Ishikawa (cell line): ENCODE data around the gene ANKRD11.

Source experiments
- CEBPB ChIP-seq: IDR thresholded peaks from 2 replicates; pipeline ENCODE4 v1.6.1; 2012
- EGR1 ChIP-seq: IDR thresholded peaks from 2 replicates; pipeline ENCODE4 v1.6.1; 2012
- EP300 ChIP-seq: IDR thresholded peaks from 2 replicates; pipeline ENCODE4 v1.6.1; 2012; ENCODE audit warnings: borderline replicate concordance
- RAD21 ChIP-seq: IDR thresholded peaks from 2 replicates; pipeline ENCODE4 v1.6.1; 2012; ENCODE audit warnings: low read depth
- REST ChIP-seq: IDR thresholded peaks from 2 replicates; pipeline ENCODE4 v1.6.1; 2012; ENCODE audit warnings: low read depth, mild to moderate bottlenecking
- TAF1 ChIP-seq: IDR thresholded peaks from 2 replicates; pipeline ENCODE4 v1.6.1; 2012; ENCODE audit warnings: low read depth, mild to moderate bottlenecking
- TCF12 ChIP-seq: IDR thresholded peaks from 2 replicates; pipeline ENCODE4 v1.6.1; 2012; ENCODE audit warnings: low read depth
- YY1 ChIP-seq: IDR thresholded peaks from 2 replicates; pipeline ENCODE4 v1.6.1; 2012; ENCODE audit warnings: low read depth
- TF ChIP-seq, protein P1 (sequence below): IDR thresholded peaks from 2 replicates; pipeline ENCODE4 v1.6.1; 2012
- TF ChIP-seq, protein P2 (sequence below): IDR thresholded peaks from 2 replicates; pipeline ENCODE4 v1.6.1; 2012

GRCh38 chr16:89450537-89450936 lies 39.8 kb downstream of the ANKRD11 start:
- TF ChIP-seq YY1 (no peak), CEBPB (no peak), EGR1 (no peak), TCF12 (no peak), RAD21 (no peak), TAF1 (no peak), EP300 (no peak), REST (no peak)
- TF ChIP-seq, protein P1, sequence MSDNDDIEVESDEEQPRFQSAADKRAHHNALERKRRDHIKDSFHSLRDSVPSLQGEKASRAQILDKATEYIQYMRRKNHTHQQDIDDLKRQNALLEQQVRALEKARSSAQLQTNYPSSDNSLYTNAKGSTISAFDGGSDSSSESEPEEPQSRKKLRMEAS: no peak
- TF ChIP-seq, protein P2, sequence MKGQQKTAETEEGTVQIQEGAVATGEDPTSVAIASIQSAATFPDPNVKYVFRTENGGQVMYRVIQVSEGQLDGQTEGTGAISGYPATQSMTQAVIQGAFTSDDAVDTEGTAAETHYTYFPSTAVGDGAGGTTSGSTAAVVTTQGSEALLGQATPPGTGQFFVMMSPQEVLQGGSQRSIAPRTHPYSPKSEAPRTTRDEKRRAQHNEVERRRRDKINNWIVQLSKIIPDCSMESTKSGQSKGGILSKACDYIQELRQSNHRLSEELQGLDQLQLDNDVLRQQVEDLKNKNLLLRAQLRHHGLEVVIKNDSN: no peak
